ENCODE results near the gene BSG.

BSG gene

GRCh38 chr19:539429-540030 is 32.9 kb upstream of the BSG start:
- H2BK5ac ChIP-seq (ENCODE audit: low read depth, low read length, poor library complexity) = no peak overlapping the region

GRCh38 chr19:540867-541637 is 31.3 kb upstream of the BSG start:
- no peak overlapping the region for H3K18ac ChIP-seq (ENCODE audit: low read length)
- no peaks in the 10 kb centered on the region for H3K27me3 ChIP-seq (ENCODE audit: insufficient read depth, low read length)
- H4K12ac ChIP-seq (ENCODE audit: low read depth, low read length) = no peak overlapping the region
- no peak overlapping the region for H3K4me3 ChIP-seq (ENCODE audit: low read depth, low read length)
- no peak for DNase-seq
- H3K14ac ChIP-seq (ENCODE audit: low read length) = no peak overlapping the region
- H4K8ac ChIP-seq (ENCODE audit: low read depth, low read length) = no peak overlapping the region
- no peak overlapping the region for H2BK12ac ChIP-seq (ENCODE audit: low read length)
- H3K79me2 ChIP-seq (ENCODE audit: control insufficient read depth, insufficient read depth, low read length, poor library complexity) = no peaks in the 10 kb centered on the region
- no peak overlapping the region for H2AK5ac ChIP-seq (ENCODE audit: low read length)
- no peaks in the 10 kb centered on the region for H3K79me1 ChIP-seq (ENCODE audit: low read length)
- H3K23ac ChIP-seq (ENCODE audit: low read length) = no peak overlapping the region
- H3K36me3 ChIP-seq (ENCODE audit: control insufficient read depth in 1 of 2, insufficient read depth in 2 of 2, low read length in 2 of 2) = peaks cover 52 to 56% of the 10 kb centered on the region in 2 experiments
- H2BK120ac ChIP-seq (ENCODE audit: insufficient read depth, low read length, poor library complexity) = no peak overlapping the region
- no peak overlapping the region for H4K91ac ChIP-seq (ENCODE audit: low read depth, low read length)
- no peak overlapping the region for H3K9ac ChIP-seq (ENCODE audit: low read length)
- no peak overlapping the region for H3K4ac ChIP-seq (ENCODE audit: low read depth, low read length)
- no peak overlapping the region for H2BK5ac ChIP-seq (ENCODE audit: low read depth, low read length, poor library complexity)
- WGBS (ENCODE audit: extremely low coverage, insufficient coverage, insufficient read length) = no CpG with 5 or more reads among the region's 51 CpGs
- no peak overlapping the region for H3K27ac ChIP-seq (ENCODE audit: low read depth, low read length)
- H3K4me1 ChIP-seq (ENCODE audit: control insufficient read depth in 1 of 2, insufficient read depth in 2 of 2, low read length in 2 of 2) = no peaks in the 10 kb centered on the region
- H3K9me3 ChIP-seq (ENCODE audit: insufficient read depth, low read depth, low read length) = peaks cover 1% of the 10 kb centered on the region
- H3K4me2 ChIP-seq (ENCODE audit: low read length) = no peak overlapping the region
- no peak overlapping the region for H2AFZ ChIP-seq (ENCODE audit: insufficient read depth, low read length, poor library complexity)

More at GRCh38 chr19:539429-540030, 32.9 kb upstream of the BSG start:
- no peaks in the 10 kb centered on the region for H3K79me2 ChIP-seq (ENCODE audit: control insufficient read depth, insufficient read depth, low read length, poor library complexity)
- no peak overlapping the region for H4K12ac ChIP-seq (ENCODE audit: low read depth, low read length)
- no peak overlapping the region for H4K8ac ChIP-seq (ENCODE audit: low read depth, low read length)
- no peak overlapping the region for H2BK120ac ChIP-seq (ENCODE audit: insufficient read depth, low read length, poor library complexity)
- H2BK12ac ChIP-seq (ENCODE audit: low read length) = no peak overlapping the region
- no peak overlapping the region for H3K23ac ChIP-seq (ENCODE audit: low read length)
- H3K14ac ChIP-seq (ENCODE audit: low read length) = no peak overlapping the region
- no CpG with 5 or more reads among the region's 30 CpGs for WGBS (ENCODE audit: extremely low coverage, insufficient coverage, insufficient read length)
- peaks cover 1% of the 10 kb centered on the region for H3K9me3 ChIP-seq (ENCODE audit: insufficient read depth, low read depth, low read length)
- H3K79me1 ChIP-seq (ENCODE audit: low read length) = no peaks in the 10 kb centered on the region
- no peak overlapping the region for H3K18ac ChIP-seq (ENCODE audit: low read length)
- H2AK5ac ChIP-seq (ENCODE audit: low read length) = no peak overlapping the region
- H3K4ac ChIP-seq (ENCODE audit: low read depth, low read length) = no peak overlapping the region
- H3K4me3 ChIP-seq (ENCODE audit: low read depth, low read length) = no peak overlapping the region
- no peak overlapping the region for H4K91ac ChIP-seq (ENCODE audit: low read depth, low read length)
- no peak overlapping the region for H3K4me2 ChIP-seq (ENCODE audit: low read length)
- H2AFZ ChIP-seq (ENCODE audit: insufficient read depth, low read length, poor library complexity) = no peak overlapping the region
- DNase-seq = peak in 1 of 2 donors; percentile 25
- H3K9ac ChIP-seq (ENCODE audit: low read length) = no peak overlapping the region
- H3K36me3 ChIP-seq (ENCODE audit: control insufficient read depth in 1 of 2, insufficient read depth in 2 of 2, low read length in 2 of 2) = peaks cover 66 to 70% of the 10 kb centered on the region in 2 experiments
- H3K4me1 ChIP-seq (ENCODE audit: control insufficient read depth in 1 of 2, insufficient read depth in 2 of 2, low read length in 2 of 2) = peaks cover 2 to 4% of the 10 kb centered on the region in 2 experiments
- H3K27me3 ChIP-seq (ENCODE audit: insufficient read depth, low read length) = no peaks in the 10 kb centered on the region
- no peak overlapping the region for H3K27ac ChIP-seq (ENCODE audit: low read depth, low read length)

GRCh38 chr19:541699-542098 is 30.7 kb upstream of the BSG start:
- Histone ChIP-seq H4K8ac (ENCODE audit: low read depth, low read length) (no peak overlapping the region), H3K4me2 (ENCODE audit: low read length) (no peak overlapping the region), H4K12ac (ENCODE audit: low read depth, low read length) (no peak overlapping the region), H3K9ac (ENCODE audit: low read length) (no peak overlapping the region), H2AFZ (ENCODE audit: insufficient read depth, low read length, poor library complexity) (no peak overlapping the region), H3K27ac (ENCODE audit: low read depth, low read length) (no peak overlapping the region), H3K23ac (ENCODE audit: low read length) (no peak overlapping the region), H2BK12ac (ENCODE audit: low read length) (no peak overlapping the region), H2AK5ac (ENCODE audit: low read length) (no peak overlapping the region), H3K4me3 (ENCODE audit: low read depth, low read length) (no peak overlapping the region), H3K18ac (ENCODE audit: low read length) (no peak overlapping the region), H3K4ac (ENCODE audit: low read depth, low read length) (no peak overlapping the region), H3K9me3 (ENCODE audit: insufficient read depth, low read depth, low read length) (peaks cover 1% of the 10 kb centered on the region), H3K36me3 (ENCODE audit: control insufficient read depth in 1 of 2, insufficient read depth in 2 of 2, low read length in 2 of 2) (peaks cover 45 to 49% of the 10 kb centered on the region in 2 experiments), H3K79me1 (ENCODE audit: low read length) (no peaks in the 10 kb centered on the region), H3K27me3 (ENCODE audit: insufficient read depth, low read length) (no peaks in the 10 kb centered on the region), H4K91ac (ENCODE audit: low read depth, low read length) (no peak overlapping the region), H3K4me1 (ENCODE audit: control insufficient read depth in 1 of 2, insufficient read depth in 2 of 2, low read length in 2 of 2) (no peaks in the 10 kb centered on the region), H2BK120ac (ENCODE audit: insufficient read depth, low read length, poor library complexity) (no peak overlapping the region), H3K14ac (ENCODE audit: low read length) (no peak overlapping the region), H2BK5ac (ENCODE audit: low read depth, low read length, poor library complexity) (no peak overlapping the region), H3K79me2 (ENCODE audit: control insufficient read depth, insufficient read depth, low read length, poor library complexity) (no peaks in the 10 kb centered on the region)
- no CpG with 5 or more reads among the region's 26 CpGs for WGBS (ENCODE audit: extremely low coverage, insufficient coverage, insufficient read length)
- no peak for DNase-seq

- H3K9ac ChIP-seq (ENCODE audit: low read length) = no peak overlapping the region
- H3K9me3 ChIP-seq (ENCODE audit: insufficient read depth, low read depth, low read length) = no peaks in the 10 kb centered on the region
- no peak overlapping the region for H2BK5ac ChIP-seq (ENCODE audit: low read depth, low read length, poor library complexity)
- H2AK5ac ChIP-seq (ENCODE audit: low read length) = no peak overlapping the region
- H3K4me3 ChIP-seq (ENCODE audit: low read depth, low read length) = no peak overlapping the region
- no CpG with 5 or more reads among the region's 34 CpGs for WGBS (ENCODE audit: extremely low coverage, insufficient coverage, insufficient read length)
- no peak overlapping the region for H2BK120ac ChIP-seq (ENCODE audit: insufficient read depth, low read length, poor library complexity)
- no peak overlapping the region for H3K4ac ChIP-seq (ENCODE audit: low read depth, low read length)
- no peak for DNase-seq
- no peak overlapping the region for H4K8ac ChIP-seq (ENCODE audit: low read depth, low read length)
- H3K79me2 ChIP-seq (ENCODE audit: control insufficient read depth, insufficient read depth, low read length, poor library complexity) = no peaks in the 10 kb centered on the region
- H3K14ac ChIP-seq (ENCODE audit: low read length) = no peak overlapping the region
- no peaks in the 10 kb centered on the region for H3K27me3 ChIP-seq (ENCODE audit: insufficient read depth, low read length)
- no peak overlapping the region for H3K4me2 ChIP-seq (ENCODE audit: low read length)
- H2BK12ac ChIP-seq (ENCODE audit: low read length) = no peak overlapping the region
- no peak overlapping the region for H3K23ac ChIP-seq (ENCODE audit: low read length)
- H3K4me1 ChIP-seq (ENCODE audit: control insufficient read depth in 1 of 2, insufficient read depth in 2 of 2, low read length in 2 of 2) = no peaks in the 10 kb centered on the region
- no peak overlapping the region for H3K27ac ChIP-seq (ENCODE audit: low read depth, low read length)
- H2AFZ ChIP-seq (ENCODE audit: insufficient read depth, low read length, poor library complexity) = no peak overlapping the region
- H4K12ac ChIP-seq (ENCODE audit: low read depth, low read length) = no peak overlapping the region
- H3K36me3 ChIP-seq (ENCODE audit: control insufficient read depth in 1 of 2, insufficient read depth in 2 of 2, low read length in 2 of 2) = peaks cover 40 to 45% of the 10 kb centered on the region in 2 experiments
- H4K91ac ChIP-seq (ENCODE audit: low read depth, low read length) = no peak overlapping the region
- H3K18ac ChIP-seq (ENCODE audit: low read length) = no peak overlapping the region
- no peaks in the 10 kb centered on the region for H3K79me1 ChIP-seq (ENCODE audit: low read length)
Observed at GRCh38 chr19:542173-542866, 30.1 kb upstream of the BSG start.

Measured in trophoblast cell (in vitro differentiated cells and primary cell).